Endothelial cell of umbilical vein (primary cell): ENCODE data around the gene DNAJB1. TPM values are rescaled to one million over a fixed set of nuclear protein-coding genes. Genes with fewer than 3 reads are reported as not detected.
A peak's percentile ranks its signal among the peaks of the same experiment; 100 is the strongest.

ENCODE experiments used
- BruUV-seq: library from RNA; stranded (reverse); fragments of 400-500 nt; replicated peaks from 2 replicates; lab custom pipeline; 2021; lab: Mats Ljungman, UMichigan
- CTCF ChIA-PET: fragments of 300-600, 350-600 bp; sonication (Branson Sonifier 250); formaldehyde crosslinking; loops from one replicate; lab custom pipeline; 2021; ENCODE audit warnings: antibody characterized with exemption, inconsistent platforms; lab: Charles Lee
- POLR2A ChIA-PET: fragments of 300-600, 350-600 bp; sonication (Branson Sonifier 250); formaldehyde crosslinking; loops from one replicate; lab custom pipeline; 2021; ENCODE audit warnings: antibody characterized with exemption, inconsistent platforms; lab: Charles Lee
- DNase-seq: peaks from one replicate; pipeline ENCODE4 v3.0.0-alpha.2; 2011; ENCODE audit warnings: low read depth, low spot score
- FAIRE-seq: peaks from 2 replicates; lab custom pipeline; 2011; peaks lifted over from hg19 to GRCh38; lab: Jason Lieb, UNC
- H2AFZ ChIP-seq: 2 replicates; pipeline ENCODE4 v1.6.0; 2012; ENCODE audit warnings: low read depth, low read length, control low read depth, inconsistent platforms
- H3K27ac ChIP-seq: 2 replicates; pipeline ENCODE4 v1.5.1; 2011; ENCODE audit warnings: low read depth, mild to moderate bottlenecking, control low read depth, low read length, moderate library complexity; ENCODE audit not compliant: insufficient read depth
- H3K27me3 ChIP-seq, 2 experiments: 2 replicates each; pipeline versions ENCODE4 v1.6.0 to v1.6.1; 2011; ENCODE audit warnings: low read length in 2 of 2, mixed read lengths in 1 of 2; ENCODE audit not compliant: control insufficient read depth in 2 of 2, insufficient read depth in 2 of 2
- H3K36me3 ChIP-seq, 2 experiments: 2 replicates in 1 of 2; 3 replicates in 1 of 2; pipeline ENCODE4 v1.5.1; 2011; ENCODE audit warnings: low read length in 2 of 2, mild to moderate bottlenecking in 1 of 2, moderate library complexity in 1 of 2; ENCODE audit not compliant: control insufficient read depth in 2 of 2, insufficient read depth in 2 of 2; ENCODE audit errors: extremely low read depth in 1 of 2
- H3K4me1 ChIP-seq: 3 replicates; pipeline ENCODE4 v1.5.1; 2011; ENCODE audit warnings: mild to moderate bottlenecking, low read length; ENCODE audit not compliant: control insufficient read depth, insufficient read depth; ENCODE audit errors: extremely low read depth
- H3K4me2 ChIP-seq: 2 replicates; pipeline ENCODE4 v1.6.1; 2011; ENCODE audit warnings: low read length, control low read depth, mixed read lengths; ENCODE audit not compliant: insufficient read depth
- H3K4me3 ChIP-seq, 3 experiments: fragments of 200-600 bp in 1 of 3; sonication (generic), shearing (Covaris generic) in 1 of 3; replicated peaks in 1 of 3; 2 replicates each; pipeline ENCODE4 v1.5.1; 2011 to 2016; ENCODE audit warnings: control low read depth in 3 of 3, low read length in 3 of 3, mild to moderate bottlenecking in 2 of 3, inconsistent platforms in 1 of 3, low read depth in 1 of 3, moderate library complexity in 1 of 3; ENCODE audit not compliant: insufficient read depth in 1 of 3
- H3K79me2 ChIP-seq: 2 replicates; pipeline ENCODE4 v1.6.0; 2012; ENCODE audit warnings: low read length, inconsistent platforms; ENCODE audit not compliant: control insufficient read depth, insufficient read depth
- H3K9ac ChIP-seq: replicated peaks from 2 replicates; pipeline ENCODE3; 2011; ENCODE audit warnings: low read length, control low read depth; ENCODE audit not compliant: insufficient read depth; ENCODE audit errors: extremely low read depth
- H3K9me1 ChIP-seq: replicated peaks from 3 replicates; pipeline ENCODE4 v1.6.0; 2011; ENCODE audit warnings: mild to moderate bottlenecking, low read length; ENCODE audit not compliant: control insufficient read depth, insufficient read depth; ENCODE audit errors: extremely low read depth
- H3K9me3 ChIP-seq: replicated peaks from 2 replicates; pipeline ENCODE4 v1.5.1; 2012; ENCODE audit warnings: low read length, inconsistent platforms; ENCODE audit not compliant: control insufficient read depth, insufficient read depth
- H4K20me1 ChIP-seq: replicated peaks from 2 replicates; pipeline ENCODE3; 2011; ENCODE audit warnings: mild to moderate bottlenecking, low read length; ENCODE audit not compliant: control insufficient read depth, insufficient read depth; ENCODE audit errors: extremely low read depth
- CTCF ChIP-seq, 2 donors: IDR thresholded peaks; 1 replicate in 1 of 2; 2 replicates in 1 of 2; pipeline ENCODE4 v1.5.1; 2011; ENCODE audit warnings: low read length in 2 of 2, mild to moderate bottlenecking in 2 of 2, moderate library complexity in 2 of 2, control low read depth in 1 of 2, inconsistent platforms in 1 of 2, low read depth in 1 of 2; ENCODE audit not compliant: insufficient read depth in 1 of 2; ENCODE audit errors: extremely low read depth in 1 of 2
- EZH2 ChIP-seq: IDR thresholded peaks from 2 replicates; pipeline ENCODE4 v1.6.1; 2012; ENCODE audit warnings: borderline replicate concordance, low read depth, mild to moderate bottlenecking, moderate library complexity, low read length, inconsistent platforms; ENCODE audit not compliant: severe bottlenecking
- FOS ChIP-seq: IDR thresholded peaks from 2 replicates; pipeline ENCODE4 v1.6.1; 2011; ENCODE audit warnings: mild to moderate bottlenecking, low read length, moderate library complexity, borderline replicate concordance; ENCODE audit not compliant: insufficient read depth
- GATA2 ChIP-seq: IDR thresholded peaks from 2 replicates; pipeline ENCODE4 v1.7.0; 2011; ENCODE audit warnings: low read depth, mild to moderate bottlenecking, moderate library complexity, mixed read lengths, low read length; ENCODE audit not compliant: insufficient read length, insufficient read depth
- JUN ChIP-seq: IDR thresholded peaks from 2 replicates; pipeline ENCODE4 v1.6.1; 2011; ENCODE audit warnings: borderline replicate concordance, low read depth; ENCODE audit not compliant: insufficient read length, insufficient read depth
- MAX ChIP-seq: IDR thresholded peaks from 2 replicates; pipeline ENCODE4 v1.6.1; 2011; ENCODE audit not compliant: insufficient read depth, insufficient read length
- MYC ChIP-seq: IDR thresholded peaks from one replicate; pipeline ENCODE4 v1.6.1; 2011; ENCODE audit warnings: mild to moderate bottlenecking, low read depth, low read length
- POLR2A ChIP-seq: IDR thresholded peaks from 2 replicates; pipeline ENCODE4 v1.6.1; 2012; ENCODE audit warnings: low read depth, mild to moderate bottlenecking, control low read depth, low read length
- POLR2AphosphoS5 ChIP-seq: IDR thresholded peaks from 2 replicates; pipeline ENCODE4 v1.6.1; 2012; ENCODE audit warnings: low read depth, mild to moderate bottlenecking, control low read depth, low read length, moderate library complexity; ENCODE audit not compliant: insufficient read depth
- dilution Hi-C: fragments of 300-500 bp; cut with MboI; formaldehyde crosslinking; loops from one replicate; pipeline ENCODE4 v1.15.0; 2019; ENCODE audit warnings: low sequenced_read_pairs; ENCODE audit not compliant: extremely low pct_ligation_motif_present
- intact Hi-C: fragments of 100-400 bp; cut with micrococcal nuclease; formaldehyde crosslinking; loops from one replicate; pipeline ENCODE4 v1.10.0; 2022
- polyA plus RNA-seq, 4 experiments: library from polyadenylated mRNA; depleted of rRNA in 3 of 4; stranded (reverse) in 3 of 4; unstranded in 1 of 4; fragments of >200 nt; gene quantifications; 2 replicates each; pipeline versions ENCODE4 v1.2.1 to v1.2.3, GENCODE V29; 2011 to 2012; ENCODE audit warnings: missing spikeins in 1 of 4
- total RNA-seq: library from RNA; stranded (reverse); gene quantifications from 2 replicates; pipeline ENCODE4 v1.2.3, GENCODE V29; 2021

DNAJB1 gene
- total and polyA plus RNA-seq, 2 donors (not counting 3 experiments of a cell fraction or from before 2014, with no cell fraction given), result 58.6 to 59.8 TPM

GRCh38 chr19:14555918-14556661 lies 37.9 kb upstream of the DNAJB1 start:
- H4K20me1 ChIP-seq, result no peaks in the 10 kb centered on the region

More at GRCh38 chr19:14555918-14556661, 37.9 kb upstream of the DNAJB1 start:
- H3K9ac ChIP-seq, result no peak overlapping the region
- intact Hi-C loops, result loop anchor here (1.0 kb wide), 3 partner anchors 19 to 130 kb away; no protein-coding TSS in a partner anchor
- no peak overlapping the region for H3K27ac ChIP-seq
- no peaks in the 10 kb centered on the region for H3K27me3 ChIP-seq
- H3K4me1 ChIP-seq, result peaks cover 6% of the 10 kb centered on the region
- H2AFZ ChIP-seq, result no peak overlapping the region
- FAIRE-seq (peak; percentile 38), DNase-seq (no peak)
- H3K9me1 ChIP-seq, result no peaks in the 10 kb centered on the region
- no peak overlapping the region for H3K4me3 ChIP-seq
- H3K4me2 ChIP-seq, result no peak overlapping the region
- peaks cover 2% of the 10 kb centered on the region for H3K79me2 ChIP-seq
- ChIA-PET POLR2A (interaction anchor here (1.3 kb wide), 1 partner anchor 38 kb away, joined by 3 read pairs; the partner anchor contains the start of gene DNAJB1), CTCF (interaction anchor here (0.7 to 2.5 kb wide), 16 partner anchors 8 to 134 kb away, joined by 3 to 19 read pairs (median 5); partner anchors contain the start of genes DNAJB1, NDUFB7 and ZNF333)
- H3K9me3 ChIP-seq, result no peaks in the 10 kb centered on the region
- no TSS peak for BruUV-seq
- H3K36me3 ChIP-seq, result no peaks in the 10 kb centered on the region
- dilution Hi-C loops, result no loop called here
- TF ChIP-seq GATA2 (no peak), MYC (no peak), EZH2 (no peak), CTCF (IDR thresholded peaks at IDR 0.05; ENCODE audit: extremely low read depth in 1 of 2, insufficient read depth in 1 of 2, low read depth in 1 of 2, low read length in 2 of 2) (no peak), JUN (no peak), FOS (no peak), POLR2A (no peak), MAX (no peak), POLR2AphosphoS5 (no peak)
